NCI-H524 (cell line): ENCODE measurements around the gene MTHFS.
"Not testable (repeated sequence)": the region's sequence is repeated elsewhere in the genome, so short reads cannot be mapped to it uniquely, and the experiment has no call there.

Experiments used
- DNase-seq, 2 experiments: peaks; one replicate each; lab custom pipeline; 2025; lab: John Stamatoyannopoulos, UW

Gene MTHFS

GRCh38 chr15:79896634-79897379 is at the start of gene MTHFS:
Gene MTHFS, minus strand, starts transcription at chr15:79897014. Its CDS starts 26 bp downstream, at chr15:79896988.
- DNase-seq: peak; percentile 74 to 83

- DNase-seq: no peak
Measured at GRCh38 chr15:79944622-79945021, 47.8 kb upstream of the MTHFS start.

GRCh38 chr15:79943820-79944219 is 47.0 kb upstream of the MTHFS start:
- no peak for DNase-seq

GRCh38 chr15:79942741-79943481 is 46.1 kb upstream of the MTHFS start:
- no peak for DNase-seq

GRCh38 chr15:79939399-79939798 is 42.6 kb upstream of the MTHFS start:
- no peak for DNase-seq

- DNase-seq: no peak
Measured at GRCh38 chr15:79938143-79938542, 41.3 kb upstream of the MTHFS start.

DNA sequence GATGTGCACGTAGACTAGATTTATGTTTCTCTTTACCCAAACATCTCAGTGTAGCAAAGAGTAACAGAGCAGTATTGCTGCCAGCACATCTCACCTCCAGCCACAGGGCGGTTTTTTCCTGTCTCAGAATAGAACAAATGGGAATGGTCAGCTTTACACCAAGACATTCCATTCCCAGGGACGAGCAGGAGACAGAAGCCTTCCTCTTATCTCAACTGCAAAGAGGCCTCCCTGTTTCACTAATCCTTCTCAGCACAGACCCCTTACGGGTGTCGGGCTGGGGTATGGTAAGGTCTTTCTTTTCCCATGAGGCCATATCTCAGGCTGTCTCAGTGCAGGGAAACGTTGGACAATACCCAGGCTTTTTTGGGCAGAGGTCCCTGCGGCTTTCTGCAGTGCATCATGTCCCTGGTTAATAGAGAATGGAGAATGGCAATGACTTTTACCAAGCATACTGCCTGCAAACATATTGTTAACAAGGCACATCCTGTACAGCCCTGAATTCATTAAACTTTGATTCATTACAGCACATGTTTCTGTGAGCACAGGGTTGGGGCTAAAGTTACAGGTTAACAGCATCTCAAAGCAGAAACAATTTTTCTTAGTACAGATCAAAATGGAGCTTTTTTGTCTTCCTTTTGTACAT is 38.9 kb upstream of the MTHFS start:
- not testable (repeated sequence) for DNase-seq

- no peak for DNase-seq
Measured at GRCh38 chr15:79933231-79933630, 36.4 kb upstream of the MTHFS start.

DNA sequence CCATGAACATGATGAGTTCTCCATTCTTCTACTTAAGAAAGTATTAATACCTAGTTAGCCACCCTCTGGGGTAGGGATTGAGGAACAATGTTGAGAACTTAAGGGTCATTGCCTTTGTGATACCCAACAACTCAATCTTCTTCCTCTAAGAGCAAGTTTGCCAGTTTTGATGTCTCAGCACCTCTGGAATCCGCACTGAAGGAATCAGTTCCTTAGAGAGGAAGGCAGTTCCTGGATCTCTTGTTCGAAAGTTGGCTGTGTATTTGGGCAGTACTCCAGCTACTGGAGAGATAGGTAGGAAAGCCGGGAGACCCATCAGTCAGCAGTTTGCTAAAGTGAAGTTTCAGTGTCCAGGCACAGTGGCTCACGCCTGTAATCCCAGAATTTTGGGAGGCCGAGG is 35.6 kb upstream of the MTHFS start:
- no peak for DNase-seq

GRCh38 chr15:79930516-79930915 is 33.7 kb upstream of the MTHFS start:
- DNase-seq: no peak

DNA sequence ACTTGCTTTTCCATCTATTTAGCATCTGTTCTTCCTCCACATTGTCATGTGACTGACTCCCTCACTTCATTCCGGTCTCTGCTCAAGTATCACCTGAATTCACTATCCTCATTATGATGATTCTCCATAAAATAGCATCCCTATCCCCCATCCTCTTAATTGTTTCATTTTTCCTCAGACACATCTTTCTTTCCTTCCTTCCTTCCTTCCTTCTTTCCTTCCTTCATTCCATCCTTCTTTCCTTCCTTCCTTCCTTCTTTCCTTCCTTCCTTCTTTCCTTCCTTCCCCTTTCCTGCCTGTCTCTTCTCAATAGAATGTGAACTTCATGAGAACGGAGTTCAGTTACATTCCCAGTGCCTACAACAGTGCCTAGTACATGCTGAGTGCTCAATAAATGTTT is 32.6 kb upstream of the MTHFS start:
- no peak for DNase-seq

DNA sequence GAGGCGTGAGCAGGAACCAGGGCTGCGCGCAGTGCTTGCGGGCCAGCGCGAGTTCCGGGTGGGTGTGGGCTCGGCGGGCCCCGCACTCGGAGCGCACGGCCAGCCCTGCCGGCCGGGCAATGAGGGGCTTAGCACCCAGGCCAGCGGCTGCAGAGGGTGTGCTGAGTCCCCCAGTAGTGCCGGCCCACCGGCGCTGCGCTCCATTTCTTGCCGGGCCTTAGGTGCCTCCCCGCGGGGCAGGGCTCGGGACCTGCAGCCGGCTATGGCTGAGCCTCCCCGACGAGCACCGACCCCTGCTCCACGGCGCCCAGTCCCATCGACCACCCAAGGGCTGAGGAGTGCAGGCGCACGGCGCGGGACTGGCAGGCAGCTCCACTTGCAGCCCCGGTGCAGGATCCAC is 29.3 kb upstream of the MTHFS start:
- not testable (repeated sequence) for DNase-seq

DNA sequence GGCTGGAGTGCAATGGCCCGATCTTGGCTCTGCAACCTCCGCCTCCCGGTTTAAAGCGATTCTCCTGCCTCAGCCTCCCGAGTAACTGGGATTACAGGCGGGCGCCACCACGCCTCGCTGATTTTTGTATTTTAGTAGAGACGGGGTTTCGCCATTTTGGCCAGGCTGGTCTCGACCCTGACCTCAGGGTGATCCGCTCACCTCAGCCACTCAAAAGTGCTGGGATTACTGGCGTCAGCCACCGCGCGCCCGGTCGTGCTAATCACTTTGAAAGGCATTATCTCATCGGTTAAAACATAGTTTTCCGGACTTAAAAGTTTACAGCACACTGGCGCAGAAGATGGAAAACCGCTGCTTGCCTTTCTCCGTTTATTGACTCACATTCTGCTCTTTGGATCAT is 27.6 kb upstream of the MTHFS start:
- DNase-seq: no peak

DNA sequence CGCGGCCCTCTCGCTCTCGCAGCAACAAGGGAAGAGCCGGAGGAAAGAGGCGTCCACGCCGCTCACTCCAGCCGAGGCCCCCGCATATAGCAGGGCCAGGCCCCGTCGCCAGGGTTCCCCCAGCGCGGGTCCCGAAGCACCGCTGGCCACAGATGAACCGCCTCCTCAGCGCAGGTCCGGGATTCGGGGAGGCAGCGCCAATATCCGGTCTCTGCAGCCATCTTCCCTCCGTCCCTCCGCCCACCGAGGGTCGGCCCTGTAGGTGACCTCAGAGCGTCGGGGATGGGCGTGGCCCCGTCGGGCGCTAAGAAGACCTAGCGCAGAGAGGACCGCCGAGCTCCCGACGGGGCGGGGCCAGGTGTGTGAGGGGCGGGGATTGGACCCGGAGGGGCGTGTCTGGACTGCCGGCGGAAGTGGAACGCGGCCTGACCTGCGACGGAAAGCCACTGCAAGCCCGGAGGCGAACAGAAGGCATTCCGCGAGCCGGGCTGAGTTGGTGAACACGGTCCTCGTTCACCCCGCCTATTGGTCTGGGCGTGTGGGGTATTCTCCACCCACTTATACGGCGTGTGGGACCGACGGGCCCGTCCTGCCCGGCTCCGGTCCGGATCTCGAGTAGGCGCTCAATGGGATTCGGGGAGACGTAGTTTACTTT is 26.8 kb upstream of the MTHFS start:
- DNase-seq: peak; percentile 98

GRCh38 chr15:79923079-79923514 is 26.3 kb upstream of the MTHFS start:
- DNase-seq: peak; percentile 53 to 54

GRCh38 chr15:79922512-79923078 is 25.8 kb upstream of the MTHFS start:
- DNase-seq: no peak

GRCh38 chr15:79919749-79920511 is 23.1 kb upstream of the MTHFS start:
- no peak for DNase-seq

DNA sequence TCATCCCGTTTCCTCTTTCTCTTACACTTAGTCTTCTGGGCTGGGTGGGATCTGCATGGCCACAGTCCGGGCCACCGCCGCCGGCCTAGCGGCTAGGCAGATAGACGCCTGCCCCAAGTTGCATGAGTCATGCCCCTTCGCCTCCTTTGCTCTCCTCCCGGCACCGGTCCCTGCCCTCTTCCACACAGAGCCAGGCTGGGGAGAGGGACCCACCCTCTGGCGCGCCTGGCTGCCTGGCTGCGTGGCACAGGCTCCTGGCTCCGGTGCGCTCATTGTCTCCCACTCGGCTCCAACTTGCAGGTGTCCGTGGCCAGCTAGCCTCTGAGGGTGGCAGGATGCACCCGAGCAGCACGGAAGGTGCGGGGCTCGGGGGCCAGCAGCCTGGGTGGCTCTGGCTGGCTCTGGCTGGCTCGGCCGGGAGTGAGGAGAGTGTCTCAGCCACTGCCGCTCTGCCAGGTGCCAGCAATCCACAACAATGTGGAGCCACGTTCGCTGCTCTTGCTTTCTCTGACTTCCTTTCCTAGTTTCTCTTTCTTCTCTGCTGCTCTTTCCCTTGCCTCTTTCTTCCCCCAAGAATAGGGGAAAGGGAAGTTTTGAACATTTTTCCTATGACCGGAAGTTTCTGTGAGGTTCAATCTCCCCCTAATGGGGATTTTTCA is 22.4 kb upstream of the MTHFS start:
- DNase-seq: no peak

DNA sequence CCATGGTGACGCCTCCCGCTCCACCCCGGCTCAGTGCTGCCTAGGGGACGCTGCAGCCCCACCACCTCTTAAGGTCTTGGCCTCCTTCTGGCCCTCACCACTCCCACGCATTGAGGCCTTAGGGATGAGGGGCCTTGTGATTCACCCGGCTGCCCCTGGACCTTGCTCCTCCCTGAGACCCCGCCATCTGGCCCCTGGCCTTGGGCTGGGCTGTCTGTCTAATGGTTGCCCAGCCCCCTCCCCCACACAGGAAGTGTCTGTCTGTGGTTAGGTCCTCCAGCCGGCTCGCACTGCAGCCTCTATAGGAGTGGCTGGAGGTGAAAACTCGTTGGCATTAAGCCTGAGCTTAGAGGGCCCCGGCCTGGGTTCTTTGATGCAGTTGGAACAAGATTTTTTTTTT is 21.5 kb upstream of the MTHFS start:
- no peak for DNase-seq

DNA sequence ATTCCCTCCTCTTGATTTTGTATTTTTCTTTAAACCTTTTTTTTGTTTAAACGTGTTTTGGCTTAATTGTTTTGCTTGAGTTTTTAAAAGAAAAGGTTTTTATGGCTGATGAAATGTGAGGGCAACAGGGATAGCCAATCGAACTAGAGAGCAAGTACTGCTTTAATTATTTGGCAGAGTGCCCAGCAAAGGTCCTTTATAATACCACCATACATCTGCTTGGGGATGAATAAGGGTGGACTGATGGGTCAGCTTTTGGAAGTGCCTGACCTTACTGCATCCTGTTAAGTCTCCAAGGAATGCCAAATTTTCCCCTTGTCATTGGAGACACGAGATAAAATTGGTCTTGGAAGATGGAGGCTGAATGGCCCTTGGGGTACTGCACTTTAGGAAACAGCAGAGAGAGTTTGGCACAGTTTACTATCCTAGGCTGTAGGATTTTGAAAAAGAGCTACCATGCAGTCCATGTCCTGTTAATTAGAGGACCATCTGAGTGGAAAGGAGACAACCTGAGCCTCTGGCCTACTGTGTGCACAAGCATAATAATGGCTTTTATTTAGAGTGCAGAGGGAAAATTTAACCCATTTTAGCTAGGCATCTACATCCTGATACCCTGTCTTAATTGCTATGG is 19.8 kb upstream of the MTHFS start:
- peak in 1 of 2 experiments; percentile 18 for DNase-seq
